ENCODE data around the gene AGTR1.

Gene AGTR1

DNA sequence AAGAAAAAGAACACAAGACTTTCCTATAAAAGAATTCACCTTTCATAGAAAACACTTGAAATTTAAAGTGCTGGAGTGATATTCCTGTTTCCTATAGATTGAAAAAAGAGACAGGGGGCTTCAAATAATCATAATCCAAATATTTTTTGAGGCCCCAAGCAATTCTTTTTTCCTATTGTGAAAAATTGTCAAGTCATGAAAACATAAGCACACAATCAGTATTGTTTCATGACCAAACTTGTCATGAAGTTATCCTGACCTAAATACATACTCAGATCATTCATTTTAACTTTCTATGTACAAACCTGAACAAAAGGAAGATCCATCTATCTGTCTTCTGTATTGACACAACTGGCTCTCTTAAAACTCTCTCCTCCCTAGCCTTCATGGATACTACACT is 57.9 kb downstream of the AGTR1 start:
- DNase-seq (ENCODE audit: extremely low read depth, insufficient read length) = no peak
- Histone ChIP-seq H3K27me3 (replicated peaks; ENCODE audit: control insufficient read depth, insufficient read depth, low read length) (peaks cover 2% of the 10 kb centered on the region; the same call in 1 of the 2 replicates), H3K36me3 (ENCODE audit: control insufficient read depth, insufficient read depth, low read length) (no peaks in the 10 kb centered on the region), H3K4me3 (replicated peaks; ENCODE audit: low read depth, low read length) (no peak overlapping the region)
- TF ChIP-seq, protein P1, sequence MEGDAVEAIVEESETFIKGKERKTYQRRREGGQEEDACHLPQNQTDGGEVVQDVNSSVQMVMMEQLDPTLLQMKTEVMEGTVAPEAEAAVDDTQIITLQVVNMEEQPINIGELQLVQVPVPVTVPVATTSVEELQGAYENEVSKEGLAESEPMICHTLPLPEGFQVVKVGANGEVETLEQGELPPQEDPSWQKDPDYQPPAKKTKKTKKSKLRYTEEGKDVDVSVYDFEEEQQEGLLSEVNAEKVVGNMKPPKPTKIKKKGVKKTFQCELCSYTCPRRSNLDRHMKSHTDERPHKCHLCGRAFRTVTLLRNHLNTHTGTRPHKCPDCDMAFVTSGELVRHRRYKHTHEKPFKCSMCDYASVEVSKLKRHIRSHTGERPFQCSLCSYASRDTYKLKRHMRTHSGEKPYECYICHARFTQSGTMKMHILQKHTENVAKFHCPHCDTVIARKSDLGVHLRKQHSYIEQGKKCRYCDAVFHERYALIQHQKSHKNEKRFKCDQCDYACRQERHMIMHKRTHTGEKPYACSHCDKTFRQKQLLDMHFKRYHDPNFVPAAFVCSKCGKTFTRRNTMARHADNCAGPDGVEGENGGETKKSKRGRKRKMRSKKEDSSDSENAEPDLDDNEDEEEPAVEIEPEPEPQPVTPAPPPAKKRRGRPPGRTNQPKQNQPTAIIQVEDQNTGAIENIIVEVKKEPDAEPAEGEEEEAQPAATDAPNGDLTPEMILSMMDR (IDR thresholded peaks at IDR 0.05; ENCODE audit: insufficient read depth, low read length, poor library complexity, severe bottlenecking) = no peak

DNA sequence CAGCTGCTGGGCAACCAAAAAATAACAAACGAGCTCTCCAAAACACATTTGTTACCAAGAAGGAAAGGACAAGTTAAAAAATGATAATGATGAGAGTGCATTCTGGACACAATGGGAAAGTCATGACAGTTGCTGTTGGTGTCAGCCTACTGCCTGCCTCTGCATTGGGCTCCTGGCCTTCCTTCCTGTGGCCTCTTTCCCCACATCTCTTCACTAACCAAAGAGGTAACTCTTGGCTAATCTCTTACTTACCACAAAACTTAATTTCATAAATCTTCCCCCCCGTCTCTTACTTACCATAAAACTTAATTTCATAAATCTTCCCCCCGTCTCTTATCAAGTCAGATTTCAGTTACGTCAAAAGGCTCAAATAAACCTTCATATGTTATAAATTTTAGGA is 58.6 kb downstream of the AGTR1 start:
- Histone ChIP-seq H3K36me3 (ENCODE audit: control insufficient read depth, insufficient read depth, low read length) (no peaks in the 10 kb centered on the region), H3K27me3 (replicated peaks; ENCODE audit: control insufficient read depth, insufficient read depth, low read length) (peaks cover 2% of the 10 kb centered on the region; the same call in 1 of the 2 replicates), H3K4me3 (replicated peaks; ENCODE audit: low read depth, low read length) (no peak overlapping the region)
- TF ChIP-seq, protein P1 (IDR thresholded peaks at IDR 0.05; ENCODE audit: insufficient read depth, low read length, poor library complexity, severe bottlenecking) = no peak
- DNase-seq (ENCODE audit: extremely low read depth, insufficient read length) = no peak

DNA sequence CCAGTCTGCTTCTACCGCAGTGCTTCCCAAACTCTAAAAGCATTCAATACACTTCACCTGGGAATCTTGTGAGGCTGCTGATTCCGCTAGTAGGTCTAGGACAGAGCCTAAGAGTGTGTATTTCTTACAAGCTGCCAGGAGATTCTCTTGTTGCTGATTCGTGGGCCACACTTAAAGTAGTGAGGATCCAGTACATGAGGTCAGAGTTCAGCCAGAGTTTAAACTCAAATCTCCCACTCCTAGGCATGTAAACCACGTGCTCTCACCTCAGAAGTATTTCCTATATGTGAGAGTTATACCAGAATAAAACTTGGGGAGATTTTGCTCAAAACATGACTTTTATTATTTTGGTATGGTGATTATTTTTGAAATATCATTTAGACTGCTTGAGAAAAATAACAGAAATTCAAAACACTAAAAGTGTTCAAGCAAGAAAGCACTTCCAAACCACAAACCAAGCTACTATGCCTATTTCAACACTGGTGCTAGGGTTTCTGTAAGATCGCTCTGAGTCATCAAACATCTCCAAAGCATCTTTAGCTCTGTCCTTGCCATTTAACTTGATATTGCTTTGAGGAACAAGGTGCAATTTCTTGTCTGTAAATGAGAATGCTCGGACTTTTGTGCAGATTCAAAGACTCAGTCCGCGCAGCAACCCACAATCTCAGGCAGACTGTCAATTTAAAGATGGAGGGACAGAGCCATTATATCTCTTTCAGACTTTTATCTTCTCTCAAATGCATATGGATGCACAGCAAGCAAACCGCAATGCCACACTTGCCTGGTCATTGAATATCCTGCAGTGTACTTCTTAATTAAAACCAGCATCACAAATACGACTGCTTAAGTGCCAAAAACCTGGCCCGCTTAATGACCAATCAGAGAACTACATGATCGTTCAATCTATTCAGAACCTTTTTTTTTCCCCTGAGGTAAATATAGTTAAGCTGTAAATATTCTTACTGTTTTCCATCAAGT is 59.8 kb downstream of the AGTR1 start:
- TF ChIP-seq, protein P1 (IDR thresholded peaks at IDR 0.05; ENCODE audit: insufficient read depth, low read length, poor library complexity, severe bottlenecking) = no peak

DNA sequence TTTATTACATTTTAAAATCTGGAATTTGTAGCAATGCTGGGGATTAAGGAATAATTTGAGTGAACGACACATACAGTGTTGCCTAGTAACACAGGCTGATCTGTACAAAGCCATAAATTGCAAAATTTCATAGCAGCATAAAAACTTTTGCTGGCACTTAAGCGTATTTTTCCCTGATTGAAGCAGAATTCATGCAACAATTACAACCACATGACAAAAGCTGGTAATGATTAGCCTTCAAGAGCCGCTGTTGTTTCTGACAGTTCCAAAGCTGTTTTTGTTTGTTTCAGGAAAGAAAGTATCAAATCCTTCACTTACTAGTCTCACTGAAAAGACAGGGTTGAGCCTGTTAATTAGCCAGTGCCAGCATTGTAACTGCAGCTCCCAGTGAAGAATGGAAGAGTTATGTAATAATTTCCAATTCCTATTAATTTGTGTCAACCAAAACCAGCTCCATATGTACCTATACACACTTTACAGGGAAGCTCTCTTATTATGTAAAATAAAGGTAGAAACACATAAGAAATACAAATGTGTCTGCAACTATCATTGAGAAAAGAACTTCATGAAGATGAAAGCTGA is 60.7 kb downstream of the AGTR1 start:
- H3K36me3 ChIP-seq (ENCODE audit: control insufficient read depth, insufficient read depth, low read length) = no peaks in the 10 kb centered on the region
- H3K27me3 ChIP-seq (replicated peaks; ENCODE audit: control insufficient read depth, insufficient read depth, low read length) = peaks cover 2% of the 10 kb centered on the region; the same call in 1 of the 2 replicates
- no peak for DNase-seq (ENCODE audit: extremely low read depth, insufficient read length)
- TF ChIP-seq, protein P1 (IDR thresholded peaks at IDR 0.05; ENCODE audit: insufficient read depth, low read length, poor library complexity, severe bottlenecking) = no peak
- H3K4me3 ChIP-seq (replicated peaks; ENCODE audit: low read depth, low read length) = no peak overlapping the region

More for the DNA sequence above, 59.8 kb downstream of the AGTR1 start:
- no peaks in the 10 kb centered on the region for H3K36me3 ChIP-seq (ENCODE audit: control insufficient read depth, insufficient read depth, low read length)
- H3K27me3 ChIP-seq (replicated peaks; ENCODE audit: control insufficient read depth, insufficient read depth, low read length) = peaks cover 2% of the 10 kb centered on the region; the same call in 1 of the 2 replicates
- H3K4me3 ChIP-seq (replicated peaks; ENCODE audit: low read depth, low read length) = no peak overlapping the region
- DNase-seq (ENCODE audit: extremely low read depth, insufficient read length) = no peak

DNA sequence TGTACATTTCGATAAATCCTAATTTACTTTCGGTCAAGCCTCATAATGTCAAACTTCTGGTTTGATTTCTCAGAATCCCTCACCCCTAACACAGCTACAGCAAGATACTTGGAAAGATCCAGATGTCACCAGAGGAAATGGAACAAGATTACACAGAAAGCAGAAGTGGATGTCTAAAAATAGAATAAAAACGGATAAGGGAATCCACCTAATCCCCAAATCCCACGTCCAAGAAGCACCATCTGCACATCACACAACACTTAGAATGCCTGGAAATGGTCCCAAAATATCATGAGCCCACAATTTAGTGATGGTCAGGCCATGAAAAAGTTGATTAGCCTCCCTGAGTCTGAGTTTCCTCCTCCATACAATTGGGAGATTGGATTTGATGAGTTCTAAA is 61.7 kb downstream of the AGTR1 start:
- TF ChIP-seq, protein P1 (IDR thresholded peaks at IDR 0.05; ENCODE audit: insufficient read depth, low read length, poor library complexity, severe bottlenecking) = no peak
- DNase-seq (ENCODE audit: extremely low read depth, insufficient read length) = no peak
- Histone ChIP-seq H3K27me3 (replicated peaks; ENCODE audit: control insufficient read depth, insufficient read depth, low read length) (peaks cover 2% of the 10 kb centered on the region; the same call in 1 of the 2 replicates), H3K36me3 (ENCODE audit: control insufficient read depth, insufficient read depth, low read length) (no peaks in the 10 kb centered on the region), H3K4me3 (replicated peaks; ENCODE audit: low read depth, low read length) (no peak overlapping the region)

Data from GM06990 (cell line).